ENCODE measurements around the gene CDK11A.
"Not testable (repeated sequence)": the region's sequence is repeated elsewhere in the genome, so short reads cannot be mapped to it uniquely, and the experiment has no call there.

GRCh38 chr1:1746566-1746909 lies 22.4 kb upstream of the CDK11A start:
- TF ChIP-seq CTCF (optimal IDR thresholded peaks at IDR 0.05 in 1 of 3, IDR thresholded peaks at IDR 0.05 in 1 of 3, conservative IDR thresholded peaks at IDR 0.05 in 1 of 3; ENCODE audit: extremely low read depth in 1 of 3, insufficient read depth in 2 of 3, low read length in 3 of 3); EZH2 (IDR thresholded peaks at IDR 0.05; ENCODE audit: low read length): not testable (repeated sequence)
